GM21360 (cell line): ENCODE measurements around the gene EPHA2.

Experiments used
- ATAC-seq: cut with Tn5 transposase; IDR thresholded peaks from one replicate; pipeline ENCODE4 v1.9.1; 2021; ENCODE audit warnings: mild to moderate bottlenecking, moderate library complexity; ENCODE audit not compliant: unreplicated experiment

Gene EPHA2

DNA sequence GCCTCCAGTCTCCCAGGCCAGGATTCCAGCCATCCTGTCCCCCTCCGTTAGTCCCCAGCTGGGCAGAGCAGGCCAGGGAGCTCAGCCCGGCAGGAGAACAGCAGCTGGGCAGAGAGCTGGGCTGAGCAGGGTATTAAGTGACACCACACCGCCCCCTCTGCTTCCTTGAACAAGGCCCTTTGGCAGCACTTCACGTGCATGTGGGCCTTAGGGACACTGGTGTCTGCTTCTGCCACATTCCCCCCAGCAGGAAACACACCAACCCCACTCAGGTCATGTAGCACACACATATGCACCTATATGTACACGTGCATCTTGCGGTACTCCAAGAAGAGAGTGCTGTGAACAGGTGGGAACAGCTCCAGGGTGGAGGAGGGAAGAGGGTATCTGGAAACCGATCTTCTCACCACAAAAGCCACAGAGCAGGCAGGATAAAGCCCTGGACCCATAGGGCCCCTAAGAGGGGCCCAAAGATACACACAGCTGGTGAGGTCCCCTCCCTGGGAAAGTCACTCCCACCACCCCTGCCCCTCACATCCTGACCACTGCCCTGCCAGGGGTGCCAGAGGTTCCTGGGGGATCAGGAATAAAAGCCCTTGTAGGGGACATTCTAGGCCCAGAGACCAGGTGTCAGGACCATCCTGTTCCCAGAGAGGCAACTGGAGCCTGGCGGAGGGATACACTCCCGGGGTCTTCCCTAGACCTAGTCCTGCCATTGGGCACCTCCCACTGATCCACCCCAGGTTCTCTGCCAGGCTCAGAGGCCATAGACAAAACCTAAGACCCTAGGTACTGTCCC, 4.5 kb downstream of the EPHA2 start:
- no peak for ATAC-seq

DNA sequence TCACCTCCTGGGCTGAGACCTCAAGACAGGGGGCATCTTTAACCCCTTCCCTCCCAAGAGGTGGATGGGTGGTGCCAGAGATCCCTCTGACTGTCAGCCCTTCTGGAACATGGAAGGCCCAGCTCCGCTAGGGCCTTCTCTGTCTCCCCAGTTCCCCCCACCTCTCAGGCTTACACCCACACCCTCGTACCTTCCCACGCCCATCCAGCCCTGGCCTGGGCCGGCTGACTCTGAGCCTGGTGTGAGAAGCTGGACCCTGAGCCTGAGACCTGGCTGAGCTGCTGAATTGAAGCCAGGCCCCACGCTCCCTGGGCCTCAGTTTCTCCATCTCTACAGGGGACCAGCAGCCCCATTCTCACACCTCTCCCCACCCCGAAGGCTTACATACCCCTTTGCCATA, 5.4 kb downstream of the EPHA2 start:
- no peak for ATAC-seq

DNA sequence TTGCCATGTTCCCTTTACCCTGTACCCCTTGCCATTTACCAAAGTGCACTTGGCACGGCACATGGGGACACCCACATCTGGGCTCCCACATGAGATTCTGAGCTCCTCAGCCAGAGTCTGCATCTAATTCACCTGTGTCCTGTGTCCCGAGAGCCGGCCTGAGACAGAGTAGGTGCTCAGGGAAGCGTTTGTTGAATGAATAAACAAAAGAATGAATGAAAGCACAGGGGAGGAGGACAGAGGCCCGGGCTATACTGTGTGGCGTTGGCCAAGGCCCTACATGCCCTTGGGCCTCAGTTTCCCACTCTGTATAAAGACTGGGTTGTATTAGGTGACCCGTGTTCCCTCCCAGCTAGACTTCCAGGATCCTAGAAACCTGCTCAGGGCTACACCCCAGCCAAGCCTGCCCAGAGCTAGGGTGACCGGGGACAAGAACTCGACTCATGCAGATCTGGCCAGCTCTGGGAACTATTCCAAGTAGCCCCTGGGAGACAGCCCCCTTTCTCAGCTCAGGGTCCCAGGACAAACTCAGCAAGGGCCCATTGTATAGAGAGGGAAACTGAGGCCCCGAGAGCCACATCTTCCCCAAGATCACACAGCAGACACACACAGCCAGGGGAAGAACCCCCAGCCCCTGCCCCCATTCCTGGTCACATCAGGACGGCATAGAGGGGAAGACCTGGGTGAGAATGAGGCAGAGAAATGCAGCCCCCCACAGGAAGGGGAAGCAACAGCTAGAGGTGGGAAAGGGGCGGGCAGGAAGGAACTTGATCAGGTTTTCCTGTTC, 6.0 kb downstream of the EPHA2 start:
- ATAC-seq: no peak

DNA sequence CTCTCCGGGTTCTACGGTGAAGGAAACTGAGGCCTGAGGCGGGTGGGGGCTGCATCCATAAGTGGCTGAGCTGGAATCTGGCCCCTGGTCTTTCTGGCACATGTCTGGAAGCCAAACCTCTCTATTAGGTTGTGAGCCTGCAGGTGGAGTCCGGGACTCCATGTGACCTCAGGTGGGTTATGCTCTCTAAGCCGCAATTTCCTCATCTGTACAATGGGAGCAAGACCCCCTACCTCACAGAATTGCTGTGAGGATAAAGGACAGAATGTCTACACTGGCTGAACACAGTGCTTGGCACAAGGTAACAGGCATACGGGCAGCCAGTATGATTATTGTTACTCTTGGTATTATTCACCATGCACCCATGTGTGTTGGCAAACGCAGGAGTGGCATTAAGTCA, 6.7 kb downstream of the EPHA2 start:
- ATAC-seq: no peak

DNA sequence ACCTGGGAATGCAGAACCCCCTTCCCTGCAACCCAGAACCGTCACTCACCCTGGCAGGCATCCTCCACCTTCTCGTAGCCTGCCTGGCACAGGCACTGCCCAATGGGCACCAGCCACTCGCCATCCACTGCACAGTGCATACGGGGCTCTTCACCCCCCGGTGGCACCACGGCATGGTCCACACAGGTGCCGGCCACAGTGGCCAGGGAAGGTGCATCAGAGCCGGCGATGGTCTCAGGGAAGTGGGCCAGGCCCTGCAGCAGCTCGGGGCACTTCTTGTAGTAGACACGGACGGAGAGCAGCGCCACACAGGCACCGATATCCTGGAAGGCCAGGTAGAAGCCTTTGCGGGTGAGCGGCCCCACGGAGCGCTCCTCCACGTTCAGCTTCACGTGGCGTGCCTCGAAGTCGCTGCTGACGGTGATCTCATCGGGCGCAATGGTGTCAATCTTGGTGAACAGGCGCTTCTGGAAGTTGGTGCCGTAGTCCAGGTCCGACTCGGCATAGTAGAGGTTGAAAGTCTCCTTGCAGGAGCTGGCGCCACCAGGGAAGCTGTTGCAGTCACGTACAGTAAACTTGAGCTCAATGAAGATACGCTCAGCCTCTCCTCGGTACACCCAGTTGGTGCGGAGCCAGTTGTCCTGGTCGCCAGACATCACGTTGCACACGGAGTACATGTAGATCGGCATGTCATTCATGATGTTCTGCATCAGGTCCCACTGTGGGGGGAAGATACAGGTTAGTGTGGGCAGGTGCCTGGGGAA, 7.4 kb downstream of the EPHA2 start:
- ATAC-seq: no peak

DNA sequence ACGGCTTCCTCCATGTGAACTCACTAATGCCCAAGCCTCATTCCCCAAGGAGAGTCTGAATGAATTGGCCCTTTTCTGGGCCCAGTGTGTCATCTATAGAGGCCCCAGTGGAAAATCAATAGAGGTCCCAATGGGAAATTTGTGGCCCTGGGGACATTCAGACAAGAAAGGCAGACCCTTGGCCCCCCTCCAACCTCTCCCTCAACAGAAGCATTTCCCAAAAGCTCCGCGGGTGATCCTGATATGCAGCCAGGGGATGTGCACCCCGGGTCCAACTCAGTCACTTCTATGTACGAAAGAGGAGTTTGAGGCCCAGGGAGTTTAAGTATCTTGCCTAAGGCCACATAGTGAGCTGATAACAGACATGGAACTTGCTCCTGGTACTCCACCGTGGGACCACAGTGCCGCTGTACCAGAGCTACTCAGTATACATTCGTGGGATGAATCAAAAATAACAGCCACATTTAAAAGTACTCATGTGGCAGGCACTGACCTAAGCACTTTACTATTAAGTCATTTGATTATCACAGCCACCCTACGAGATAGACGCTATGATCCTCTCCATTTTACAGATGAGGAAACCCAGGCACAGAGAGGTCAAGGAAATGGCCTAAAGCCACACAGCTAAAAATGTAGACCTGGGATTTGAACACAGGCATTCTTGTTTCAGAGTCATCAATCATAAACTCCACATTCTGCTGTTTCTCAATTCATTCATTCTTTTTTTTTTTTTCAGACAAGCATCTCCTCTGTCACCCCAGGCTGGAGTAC, 8.5 kb downstream of the EPHA2 start:
- ATAC-seq: no peak

DNA sequence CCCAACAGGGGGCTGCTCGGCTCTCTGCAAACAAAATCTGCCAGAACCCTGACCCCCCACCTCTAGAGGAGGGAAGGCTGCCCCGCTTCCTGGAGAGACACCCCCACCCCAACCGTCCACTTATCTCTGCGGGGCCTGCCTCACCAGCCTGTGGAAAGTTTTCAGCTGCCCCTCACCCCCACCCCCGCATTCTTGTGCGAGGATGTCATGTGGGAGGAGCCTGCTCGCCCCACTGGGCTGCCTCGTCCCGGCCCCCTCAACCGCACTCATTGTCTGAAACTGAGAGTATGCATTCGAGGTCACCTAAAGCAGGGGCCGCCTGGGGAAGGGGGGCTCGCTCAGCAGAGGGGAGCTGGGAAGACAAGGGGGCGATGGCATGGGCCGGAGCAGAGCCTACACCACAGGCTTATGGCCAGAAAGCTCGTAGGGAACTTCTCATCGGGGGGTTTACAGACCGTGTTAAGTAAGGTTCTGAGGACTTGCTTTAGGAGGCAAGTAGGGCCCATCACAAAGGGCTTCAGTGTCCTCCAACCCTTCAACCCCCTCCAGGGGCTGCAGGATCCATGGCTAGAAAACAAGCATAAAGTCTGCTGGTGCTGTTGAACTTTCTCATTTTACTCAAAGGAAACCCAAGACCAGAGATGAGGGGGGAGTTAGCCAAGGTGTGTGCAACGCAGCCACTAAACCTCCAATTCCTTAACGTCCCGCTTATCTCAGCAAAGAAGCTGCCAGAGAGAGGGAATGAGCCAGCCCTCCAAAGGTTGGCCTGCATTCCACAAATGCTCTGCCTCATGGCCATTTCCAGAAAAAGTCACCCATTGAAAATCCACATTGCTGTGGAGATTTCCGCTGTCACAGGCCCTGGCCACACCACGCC, 9.4 kb downstream of the EPHA2 start:
- ATAC-seq: no peak

DNA sequence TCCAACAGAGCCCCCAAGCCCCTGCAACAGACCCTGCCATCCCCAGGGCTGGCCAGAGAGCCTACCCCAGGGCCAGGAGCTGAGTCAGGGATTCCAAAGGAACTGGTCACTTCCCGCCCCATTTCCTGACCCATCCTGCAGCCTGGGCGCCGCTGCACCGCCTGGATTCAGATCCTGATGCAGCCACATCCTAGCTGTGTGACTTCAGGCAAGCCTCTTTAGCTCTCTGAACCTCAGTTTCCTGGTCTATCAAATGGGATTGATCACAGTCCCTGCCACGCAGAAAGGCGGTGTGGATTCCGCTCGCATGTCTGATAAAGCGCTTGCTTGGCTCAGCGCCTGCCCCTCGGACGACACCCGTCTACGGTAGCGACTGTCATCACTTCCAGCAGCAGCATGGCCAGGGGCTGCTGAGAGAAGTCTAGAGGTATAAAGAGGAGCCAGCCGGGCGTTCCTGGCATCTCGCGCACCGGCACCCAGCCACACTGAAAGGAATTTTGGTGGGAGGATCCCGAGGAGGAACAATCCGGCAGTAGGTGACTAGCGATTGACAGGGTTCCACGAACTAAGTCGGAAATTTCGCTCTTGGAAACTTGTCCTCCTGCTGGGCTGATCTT, 10.1 kb downstream of the EPHA2 start:
- ATAC-seq: no peak

DNA sequence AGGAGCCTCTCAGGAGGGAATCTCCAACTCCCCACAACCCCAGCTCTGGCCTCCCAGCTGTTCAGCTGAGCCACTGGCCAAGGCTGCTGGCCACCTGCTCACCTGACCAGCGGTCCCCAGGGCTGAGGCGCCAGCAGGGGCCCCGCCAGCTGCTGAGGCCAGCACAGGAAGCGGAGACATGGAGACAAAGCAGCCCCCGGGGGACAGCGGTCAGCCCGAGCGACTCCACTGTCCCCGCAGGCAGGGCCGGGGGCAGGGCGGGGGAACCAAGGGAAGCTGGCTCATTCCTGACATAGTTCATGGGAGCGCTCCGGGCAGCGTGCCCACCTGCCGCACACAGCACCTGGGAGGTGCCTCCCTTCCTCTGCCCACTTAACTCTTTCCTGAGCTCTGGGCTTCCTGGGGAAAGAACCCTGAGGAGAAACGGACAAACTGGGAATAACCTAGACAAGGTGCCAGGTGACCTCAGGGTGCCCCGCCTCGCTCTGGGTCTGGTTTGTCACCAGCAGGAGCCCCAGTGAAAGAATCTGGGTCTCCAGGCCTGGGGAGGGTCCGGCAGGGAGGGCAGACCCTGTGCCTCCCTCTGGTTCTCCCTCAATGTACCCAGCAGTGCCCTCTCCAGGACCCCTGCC, 10.7 kb downstream of the EPHA2 start:
- no peak for ATAC-seq

DNA sequence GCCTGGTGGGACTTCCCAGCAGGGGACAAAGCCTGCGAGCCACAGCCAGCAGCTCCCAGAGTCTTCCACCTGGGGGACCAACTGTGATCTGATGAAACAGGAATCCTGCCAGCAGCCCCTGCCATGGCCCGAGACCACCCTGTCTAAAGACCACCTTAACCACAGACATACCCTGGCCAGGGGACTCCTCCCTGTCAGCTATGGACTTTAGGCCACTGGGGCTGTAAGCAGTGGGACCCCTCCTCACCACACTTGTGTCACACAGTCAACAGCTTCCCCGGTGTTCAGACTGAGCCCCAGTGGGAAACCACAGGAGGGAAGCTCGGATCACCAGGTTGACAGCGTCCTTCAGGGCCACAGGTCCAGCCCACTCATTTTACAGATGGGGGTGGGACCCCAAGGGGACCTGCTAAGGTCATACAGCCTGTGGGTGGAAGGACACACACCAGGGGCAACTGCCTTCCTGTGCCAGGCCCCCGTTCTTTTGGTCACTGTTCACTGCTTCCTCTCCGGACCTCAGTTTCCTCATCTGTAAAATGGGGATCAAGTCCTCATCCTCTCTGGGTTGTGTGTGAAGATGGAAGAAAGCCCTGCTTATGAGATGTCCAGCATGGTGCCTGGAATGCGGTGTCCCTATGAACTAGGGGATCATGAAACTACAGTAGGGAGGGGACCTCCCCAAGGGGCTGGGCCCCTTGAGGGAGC, 11.4 kb downstream of the EPHA2 start:
- no peak for ATAC-seq

DNA sequence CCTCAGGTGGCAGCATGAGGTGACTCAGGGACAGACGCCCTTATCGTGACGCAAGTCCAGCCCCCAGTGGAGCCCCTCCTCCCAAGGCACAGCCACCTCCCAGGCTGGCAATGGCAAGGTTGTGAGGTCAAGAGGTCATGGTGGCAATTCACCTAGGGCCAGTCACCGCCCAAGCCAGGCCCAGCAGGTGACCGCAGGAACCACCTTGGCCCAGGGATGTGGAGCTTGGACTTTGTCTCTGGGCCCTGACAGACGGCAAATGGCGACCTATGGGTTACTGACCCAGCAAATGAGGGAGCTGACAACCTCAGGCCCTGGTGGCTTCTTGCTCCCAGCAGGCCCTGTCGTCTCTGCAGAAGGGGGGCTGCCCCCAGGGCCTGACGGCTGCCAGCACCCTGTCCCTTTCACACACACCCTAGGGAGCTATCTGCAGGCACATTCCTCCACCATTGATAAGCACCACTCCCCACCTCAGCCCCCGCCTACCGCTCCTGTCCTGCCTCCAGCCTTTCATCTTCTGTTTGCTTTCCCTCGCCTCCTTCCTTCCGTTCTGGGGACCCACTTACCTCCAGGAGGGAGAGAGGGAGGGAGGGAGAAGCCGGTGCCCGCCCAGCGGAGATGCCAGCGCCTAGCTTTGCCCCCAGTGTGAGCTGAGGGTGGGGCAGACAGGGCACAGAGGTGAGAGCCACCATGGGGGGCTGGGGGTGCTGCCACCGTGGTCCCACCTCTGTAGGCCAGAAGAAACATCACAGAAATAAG, 12.1 kb downstream of the EPHA2 start:
- no peak for ATAC-seq

DNA sequence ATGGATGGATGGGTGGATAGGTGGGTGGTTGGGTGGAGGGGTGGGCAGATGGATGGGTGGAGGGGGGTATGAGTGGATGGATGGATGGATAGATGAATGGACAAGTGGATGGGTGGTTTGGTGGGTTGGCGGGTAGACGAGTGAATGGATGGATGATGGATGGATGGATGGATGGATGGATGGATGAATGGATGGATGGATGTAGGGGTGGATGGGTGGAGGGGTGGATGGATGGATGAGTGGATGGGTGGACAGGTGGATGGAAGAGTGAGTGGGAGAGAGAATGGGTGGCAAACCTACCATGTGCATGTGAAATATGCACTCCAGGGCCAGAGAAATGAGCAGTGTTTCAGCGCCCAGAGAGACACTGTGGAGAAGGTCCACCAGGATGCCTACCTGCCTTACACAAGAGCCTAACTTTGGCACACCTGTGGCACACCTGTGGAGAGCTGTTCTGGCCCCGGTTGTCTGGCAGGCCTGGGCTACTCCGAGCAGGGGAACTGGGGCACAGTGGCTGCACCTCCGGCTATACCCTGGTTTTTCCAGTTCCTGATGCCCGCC, 12.8 kb downstream of the EPHA2 start:
- ATAC-seq: no peak

DNA sequence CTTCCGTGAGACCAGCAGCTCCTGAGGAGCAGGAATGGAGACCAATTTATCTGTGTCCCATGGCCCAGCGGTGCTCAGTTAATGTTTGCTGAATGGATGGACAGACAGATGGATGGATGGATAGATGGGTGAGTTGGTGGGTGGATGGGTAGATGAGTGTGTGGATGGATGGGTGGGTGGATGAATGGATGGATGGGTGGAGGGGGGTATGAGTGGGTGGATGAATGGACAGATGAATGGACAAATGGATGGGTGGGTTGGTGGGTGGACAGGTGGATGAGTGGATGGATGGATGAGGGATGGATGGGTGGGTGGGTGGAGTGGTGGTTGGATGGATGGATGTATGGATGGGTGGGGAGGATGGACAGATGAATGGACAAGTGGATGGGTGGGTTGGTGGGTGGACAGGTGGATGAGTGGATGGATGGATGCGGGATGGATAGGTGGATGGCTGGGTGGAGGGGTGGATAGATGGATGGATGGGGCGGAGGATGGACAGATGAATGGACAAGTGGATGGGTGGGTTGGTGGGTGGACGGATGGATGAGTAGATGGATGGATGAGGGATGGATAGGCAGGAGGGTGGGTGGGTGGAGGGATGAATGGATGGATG, 13.4 kb downstream of the EPHA2 start:
- ATAC-seq: no peak

DNA sequence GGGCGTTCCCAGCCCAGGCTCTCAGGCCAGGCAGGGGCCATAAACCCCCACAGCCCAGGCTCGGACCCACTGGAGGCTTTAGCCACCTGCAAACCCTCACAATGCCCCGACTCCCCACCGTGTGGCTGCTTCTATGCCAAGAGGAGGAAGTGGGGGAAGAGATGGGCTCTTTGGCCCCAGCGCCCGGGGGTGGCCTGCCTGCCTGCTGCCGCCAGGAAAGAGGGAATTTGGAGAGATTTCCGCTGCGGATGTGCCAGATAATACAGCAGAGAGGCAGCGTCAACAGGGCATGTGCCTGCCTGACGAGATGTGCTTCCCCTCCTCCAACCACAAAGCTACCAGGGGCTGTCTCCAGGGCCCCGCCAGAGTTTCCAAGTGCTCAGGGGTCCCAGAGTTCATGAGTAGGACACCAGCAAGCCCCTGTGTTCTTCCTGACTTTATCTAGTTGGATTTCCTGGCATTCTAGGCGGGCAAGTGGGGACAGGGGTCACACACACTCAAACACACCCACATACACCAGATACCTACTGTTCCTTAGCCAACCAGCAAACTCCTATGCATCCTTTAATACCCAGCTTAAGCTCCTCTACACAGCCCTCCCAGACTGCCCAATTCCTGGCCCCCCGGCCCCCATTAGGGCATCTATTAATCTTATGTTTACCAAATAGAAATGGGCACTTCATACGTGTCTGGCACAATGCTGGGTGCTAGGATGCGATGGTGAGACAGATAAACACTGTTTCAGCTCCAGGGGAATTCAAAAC, 14.1 kb downstream of the EPHA2 start:
- ATAC-seq: no peak

DNA sequence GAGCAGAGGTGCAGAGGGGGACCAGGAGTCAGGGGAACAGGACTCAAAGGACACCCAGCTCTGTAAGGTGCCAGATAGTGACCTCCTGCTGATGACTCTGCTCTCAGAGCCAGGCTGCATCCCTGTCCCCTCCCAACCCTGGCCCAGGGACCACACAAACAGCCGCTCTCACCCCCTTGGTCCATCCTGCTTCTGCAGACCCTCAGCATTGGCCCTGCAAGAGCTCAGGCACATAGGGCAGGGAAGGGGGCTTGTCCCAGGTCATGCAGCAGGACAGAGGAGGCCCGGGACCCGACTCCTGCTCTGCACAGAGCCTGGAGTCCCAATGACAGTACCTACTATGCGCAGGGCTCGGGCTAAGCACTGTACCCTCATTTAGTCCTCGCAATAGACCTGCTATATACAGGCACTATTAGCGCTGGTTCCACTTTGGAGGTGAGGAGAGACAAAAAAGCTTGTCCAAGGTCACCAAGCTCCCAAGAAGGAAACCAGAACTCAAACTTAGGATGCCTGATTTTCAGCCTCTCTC, 15.7 kb downstream of the EPHA2 start:
- ATAC-seq: no peak

DNA sequence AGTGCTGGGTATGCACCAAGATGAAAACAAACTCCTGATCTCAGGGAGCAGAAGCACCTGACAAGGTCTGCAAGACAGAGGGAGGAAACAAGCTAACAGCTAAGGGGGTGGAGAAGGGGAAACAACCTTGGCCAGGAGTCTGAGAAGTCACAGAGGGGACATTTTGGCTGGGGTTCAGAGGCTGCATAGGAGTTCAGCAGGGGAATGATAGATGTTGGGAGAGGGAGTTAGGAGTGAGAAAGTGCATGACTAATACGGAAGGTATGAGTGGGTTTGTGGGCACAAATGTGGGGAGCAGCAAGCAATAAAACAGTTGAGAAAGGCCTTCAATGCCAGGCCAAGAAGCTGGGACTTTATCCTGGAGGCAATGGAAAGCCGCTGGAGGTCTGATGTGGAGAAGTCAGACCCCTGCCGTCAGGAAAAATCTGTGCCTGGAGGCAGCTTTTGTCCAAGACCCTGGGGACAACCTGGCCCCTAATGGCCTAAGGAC, 16.4 kb downstream of the EPHA2 start:
- ATAC-seq: no peak
